WERI-Rb-1 (cell line): ENCODE data around the gene CFAP20DC.
"Not testable (repeated sequence)": the region's sequence is repeated elsewhere in the genome, so short reads cannot be mapped to it uniquely, and the experiment has no call there.

Experiments
- DNase-seq: peaks from one replicate; pipeline ENCODE4 v3.0.0-alpha.2; 2020
- H3K27ac ChIP-seq: fragments of 250-450 bp; sonication (Bioruptor Pico); 2 replicates; pipeline ENCODE4 v1.5.1; 2020; ENCODE audit warnings: mild to moderate bottlenecking, moderate library complexity
- H3K27me3 ChIP-seq: fragments of 250-450 bp; sonication (Bioruptor Pico); 2 replicates; pipeline ENCODE4 v1.5.1; 2021; ENCODE audit warnings: mild to moderate bottlenecking, low read depth, moderate library complexity; ENCODE audit not compliant: insufficient read depth, severe bottlenecking
- H3K36me3 ChIP-seq: fragments of 250-450 bp; sonication (Bioruptor Pico); 2 replicates; pipeline ENCODE4 v1.5.1; 2020; ENCODE audit warnings: mild to moderate bottlenecking, moderate library complexity
- H3K4me3 ChIP-seq: 2 replicates; pipeline ENCODE4 v1.5.1; 2011; ENCODE audit warnings: low read depth, mild to moderate bottlenecking, control low read depth, low read length
- H3K9me3 ChIP-seq: fragments of 250-450 bp; sonication (Bioruptor Pico); 2 replicates; pipeline ENCODE4 v1.5.1; 2021; ENCODE audit warnings: mild to moderate bottlenecking, moderate library complexity; ENCODE audit not compliant: severe bottlenecking
- TF ChIP-seq, protein P1 (sequence below): IDR thresholded peaks from 2 replicates; pipeline ENCODE4 v1.5.1; 2011; ENCODE audit warnings: low read depth, mild to moderate bottlenecking, control low read depth, inconsistent platforms, low read length

Gene CFAP20DC

GRCh38 chr3:58899159-58899952, 150.5 kb downstream of the CFAP20DC start:
- no peaks in the 10 kb centered on the region for H3K27me3 ChIP-seq
- no peaks in the 10 kb centered on the region for H3K9me3 ChIP-seq
- DNase-seq = peak; percentile 41
- peak overlapping the region; percentile 3; the same call in 1 of the 2 replicates for H3K27ac ChIP-seq
- TF ChIP-seq, protein P1, sequence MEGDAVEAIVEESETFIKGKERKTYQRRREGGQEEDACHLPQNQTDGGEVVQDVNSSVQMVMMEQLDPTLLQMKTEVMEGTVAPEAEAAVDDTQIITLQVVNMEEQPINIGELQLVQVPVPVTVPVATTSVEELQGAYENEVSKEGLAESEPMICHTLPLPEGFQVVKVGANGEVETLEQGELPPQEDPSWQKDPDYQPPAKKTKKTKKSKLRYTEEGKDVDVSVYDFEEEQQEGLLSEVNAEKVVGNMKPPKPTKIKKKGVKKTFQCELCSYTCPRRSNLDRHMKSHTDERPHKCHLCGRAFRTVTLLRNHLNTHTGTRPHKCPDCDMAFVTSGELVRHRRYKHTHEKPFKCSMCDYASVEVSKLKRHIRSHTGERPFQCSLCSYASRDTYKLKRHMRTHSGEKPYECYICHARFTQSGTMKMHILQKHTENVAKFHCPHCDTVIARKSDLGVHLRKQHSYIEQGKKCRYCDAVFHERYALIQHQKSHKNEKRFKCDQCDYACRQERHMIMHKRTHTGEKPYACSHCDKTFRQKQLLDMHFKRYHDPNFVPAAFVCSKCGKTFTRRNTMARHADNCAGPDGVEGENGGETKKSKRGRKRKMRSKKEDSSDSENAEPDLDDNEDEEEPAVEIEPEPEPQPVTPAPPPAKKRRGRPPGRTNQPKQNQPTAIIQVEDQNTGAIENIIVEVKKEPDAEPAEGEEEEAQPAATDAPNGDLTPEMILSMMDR = no peak
- H3K4me3 ChIP-seq = peak overlapping the region; percentile 1; the same call in 1 of the 2 replicates
- no peaks in the 10 kb centered on the region for H3K36me3 ChIP-seq

DNA sequence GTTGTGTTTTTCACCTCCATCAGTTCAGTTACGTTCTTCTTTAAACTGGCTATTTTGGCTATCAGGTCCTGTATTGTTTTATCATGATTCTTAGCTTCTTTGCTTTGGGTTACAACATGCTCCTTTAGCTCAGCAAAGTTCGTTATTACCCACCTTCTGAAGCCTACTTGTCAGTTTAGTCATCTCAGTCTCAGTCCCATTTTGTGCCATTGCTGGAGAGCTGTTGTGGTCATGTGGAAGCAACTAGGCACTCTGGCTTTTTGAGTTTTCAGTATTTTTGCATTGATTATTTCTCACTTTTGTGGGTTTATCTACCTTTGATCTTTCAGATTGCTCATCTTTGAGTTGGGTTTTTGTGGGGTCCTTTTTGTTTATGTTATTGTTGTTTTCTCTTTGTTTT, 151.3 kb downstream of the CFAP20DC start:
- H3K4me3 ChIP-seq = no peak overlapping the region
- H3K27ac ChIP-seq = no peak overlapping the region
- no peaks in the 10 kb centered on the region for H3K9me3 ChIP-seq
- DNase-seq = no peak
- TF ChIP-seq, protein P1 = no peak
- no peaks in the 10 kb centered on the region for H3K27me3 ChIP-seq
- no peaks in the 10 kb centered on the region for H3K36me3 ChIP-seq

DNA sequence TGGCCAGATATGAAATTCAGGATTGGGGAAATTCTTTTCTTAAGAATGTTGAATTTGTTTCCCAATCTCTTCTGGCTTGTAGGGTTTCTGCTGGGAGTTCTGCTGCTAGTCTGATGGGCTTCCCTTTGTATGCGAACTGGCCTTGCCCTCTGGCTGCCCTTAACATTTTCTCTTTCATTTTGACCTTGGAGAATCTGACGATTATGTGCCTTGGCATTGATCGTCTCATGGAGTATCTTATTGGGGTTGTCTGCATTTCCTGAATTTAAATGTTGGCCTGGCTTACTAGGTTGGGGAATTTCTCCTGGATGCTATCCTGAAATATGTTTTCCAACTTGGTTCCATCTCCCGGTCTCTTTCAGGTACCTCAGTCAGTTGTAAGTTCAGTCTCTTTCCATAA, 152.2 kb downstream of the CFAP20DC start:
- H3K27me3 ChIP-seq = no peaks in the 10 kb centered on the region
- DNase-seq = no peak
- TF ChIP-seq, protein P1 = no peak
- H3K4me3 ChIP-seq = no peak overlapping the region
- H3K27ac ChIP-seq = no peak overlapping the region
- no peaks in the 10 kb centered on the region for H3K9me3 ChIP-seq
- no peaks in the 10 kb centered on the region for H3K36me3 ChIP-seq

GRCh38 chr3:58895678-58896077, 154.1 kb downstream of the CFAP20DC start:
- not testable (repeated sequence) for H3K27me3 ChIP-seq, H3K36me3 ChIP-seq

GRCh38 chr3:58892526-58892925, 157.3 kb downstream of the CFAP20DC start:
- DNase-seq, H3K27me3 ChIP-seq: not testable (repeated sequence)

More at GRCh38 chr3:58895678-58896077, 154.1 kb downstream of the CFAP20DC start:
- not testable (repeated sequence) for H3K9me3 ChIP-seq, H3K4me3 ChIP-seq, H3K27ac ChIP-seq, DNase-seq

DNA sequence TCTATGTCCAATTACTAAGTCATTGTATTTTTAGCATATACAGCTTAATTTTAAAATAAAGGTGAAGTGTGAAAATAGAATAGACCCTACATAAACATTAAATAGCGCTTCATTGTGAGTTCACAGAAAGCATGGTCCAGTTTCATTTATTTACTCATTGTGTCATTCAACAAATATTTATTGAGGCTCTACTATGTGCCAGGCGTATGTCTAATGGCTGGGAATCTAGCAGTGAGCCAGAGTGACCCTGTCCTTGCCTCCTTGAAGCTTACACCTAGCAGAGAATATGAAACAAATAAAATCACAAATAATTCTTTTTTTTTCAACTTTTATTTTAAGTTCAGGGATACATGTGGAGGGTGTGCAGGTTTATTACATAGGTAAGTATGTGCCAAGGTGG, 161.7 kb downstream of the CFAP20DC start:
- no peak overlapping the region for H3K4me3 ChIP-seq
- no peaks in the 10 kb centered on the region for H3K9me3 ChIP-seq
- no peak for DNase-seq
- H3K36me3 ChIP-seq = no peaks in the 10 kb centered on the region
- no peak overlapping the region for H3K27ac ChIP-seq
- H3K27me3 ChIP-seq = no peaks in the 10 kb centered on the region
- TF ChIP-seq, protein P1 = no peak

More at GRCh38 chr3:58892526-58892925, 157.3 kb downstream of the CFAP20DC start:
- not testable (repeated sequence) for H3K27ac ChIP-seq, H3K4me3 ChIP-seq, H3K9me3 ChIP-seq, H3K36me3 ChIP-seq

DNA sequence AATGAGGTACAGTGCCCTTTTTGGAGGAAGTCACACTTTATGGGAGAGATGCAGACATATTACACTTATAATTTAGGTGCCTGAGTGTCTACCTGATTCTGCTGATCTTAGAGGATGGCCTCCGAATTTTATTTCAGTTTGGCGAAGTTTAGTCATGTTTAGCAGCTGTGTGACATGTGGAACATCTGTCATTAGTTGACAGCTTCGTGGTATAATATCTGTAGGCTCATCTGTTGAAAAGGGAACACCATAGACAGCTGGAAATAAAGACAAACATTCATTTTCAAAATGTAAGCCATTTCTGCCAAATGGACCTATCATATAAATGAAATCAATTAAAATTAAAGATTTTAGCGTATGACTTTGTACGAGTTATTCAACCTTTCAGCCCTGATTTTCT, 165.4 kb downstream of the CFAP20DC start:
- TF ChIP-seq, protein P1 = no peak
- Histone ChIP-seq H3K27ac (no peak overlapping the region), H3K4me3 (no peak overlapping the region)

More for the DNA sequence above, 165.4 kb downstream of the CFAP20DC start:
- DNase-seq = no peak
- Histone ChIP-seq H3K27me3 (no peaks in the 10 kb centered on the region), H3K36me3 (no peaks in the 10 kb centered on the region), H3K9me3 (no peaks in the 10 kb centered on the region)
